Measurements from ENCODE around the gene TREH.
A peak's percentile ranks its signal among the peaks of the same experiment; 100 is the strongest.

DNA sequence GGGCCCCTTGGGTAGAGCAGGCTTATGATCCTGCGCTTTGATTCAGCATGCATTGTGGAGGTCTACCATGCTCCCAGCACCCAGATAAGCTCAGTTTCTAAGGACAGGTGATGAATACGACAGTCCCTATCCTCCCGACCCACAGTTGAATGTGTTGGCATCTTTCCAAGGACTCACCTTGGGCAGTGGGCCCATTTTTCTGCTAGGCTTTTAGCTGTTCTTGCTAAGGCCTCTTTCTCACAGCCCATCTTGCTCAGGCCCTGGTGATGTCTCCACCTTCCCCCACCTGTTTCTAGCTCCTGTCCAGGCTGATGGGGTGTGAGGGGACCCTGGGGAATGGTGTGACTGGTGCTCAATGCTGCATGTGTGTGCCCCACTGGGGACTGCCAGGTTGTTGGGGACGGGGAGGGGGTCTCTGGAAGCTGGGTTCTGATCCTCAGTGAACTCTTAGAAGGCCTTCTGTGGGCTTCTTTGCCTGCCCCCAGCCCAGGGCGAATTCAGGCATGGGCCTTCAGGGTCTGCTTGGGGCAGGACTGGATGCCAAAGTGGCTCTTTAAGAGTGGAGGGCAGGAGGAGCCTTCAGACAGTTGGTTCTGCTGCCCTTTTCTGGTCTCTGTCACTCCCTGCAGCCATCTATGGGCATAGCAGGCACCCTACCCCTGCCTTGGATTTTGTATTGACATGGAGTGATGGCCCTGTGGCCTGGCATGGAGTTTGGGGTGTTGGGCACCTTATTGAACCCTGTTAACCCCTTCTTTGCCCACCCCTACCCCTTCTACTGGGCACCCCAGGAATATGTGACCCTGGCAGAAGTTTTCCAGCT is 38.9 kb downstream of the TREH start:
- TF ChIP-seq, protein P1, sequence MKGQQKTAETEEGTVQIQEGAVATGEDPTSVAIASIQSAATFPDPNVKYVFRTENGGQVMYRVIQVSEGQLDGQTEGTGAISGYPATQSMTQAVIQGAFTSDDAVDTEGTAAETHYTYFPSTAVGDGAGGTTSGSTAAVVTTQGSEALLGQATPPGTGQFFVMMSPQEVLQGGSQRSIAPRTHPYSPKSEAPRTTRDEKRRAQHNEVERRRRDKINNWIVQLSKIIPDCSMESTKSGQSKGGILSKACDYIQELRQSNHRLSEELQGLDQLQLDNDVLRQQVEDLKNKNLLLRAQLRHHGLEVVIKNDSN (IDR thresholded peaks at IDR 0.05; ENCODE audit: borderline replicate concordance, low read depth), result no peak
- TF ChIP-seq, protein P2, sequence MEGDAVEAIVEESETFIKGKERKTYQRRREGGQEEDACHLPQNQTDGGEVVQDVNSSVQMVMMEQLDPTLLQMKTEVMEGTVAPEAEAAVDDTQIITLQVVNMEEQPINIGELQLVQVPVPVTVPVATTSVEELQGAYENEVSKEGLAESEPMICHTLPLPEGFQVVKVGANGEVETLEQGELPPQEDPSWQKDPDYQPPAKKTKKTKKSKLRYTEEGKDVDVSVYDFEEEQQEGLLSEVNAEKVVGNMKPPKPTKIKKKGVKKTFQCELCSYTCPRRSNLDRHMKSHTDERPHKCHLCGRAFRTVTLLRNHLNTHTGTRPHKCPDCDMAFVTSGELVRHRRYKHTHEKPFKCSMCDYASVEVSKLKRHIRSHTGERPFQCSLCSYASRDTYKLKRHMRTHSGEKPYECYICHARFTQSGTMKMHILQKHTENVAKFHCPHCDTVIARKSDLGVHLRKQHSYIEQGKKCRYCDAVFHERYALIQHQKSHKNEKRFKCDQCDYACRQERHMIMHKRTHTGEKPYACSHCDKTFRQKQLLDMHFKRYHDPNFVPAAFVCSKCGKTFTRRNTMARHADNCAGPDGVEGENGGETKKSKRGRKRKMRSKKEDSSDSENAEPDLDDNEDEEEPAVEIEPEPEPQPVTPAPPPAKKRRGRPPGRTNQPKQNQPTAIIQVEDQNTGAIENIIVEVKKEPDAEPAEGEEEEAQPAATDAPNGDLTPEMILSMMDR (IDR thresholded peaks at IDR 0.05), result peak; percentile 21; the same call in 1 of the 2 replicates
- no peak for TF ChIP-seq JUND (IDR thresholded peaks at IDR 0.05)
- no peak for TF ChIP-seq GATA2 (CRISPR knock-in tag; IDR thresholded peaks at IDR 0.05)
- no peak for TF ChIP-seq POLR2AphosphoS5 (IDR thresholded peaks at IDR 0.05; ENCODE audit: low read depth, low read length)
- TF ChIP-seq, protein P3, sequence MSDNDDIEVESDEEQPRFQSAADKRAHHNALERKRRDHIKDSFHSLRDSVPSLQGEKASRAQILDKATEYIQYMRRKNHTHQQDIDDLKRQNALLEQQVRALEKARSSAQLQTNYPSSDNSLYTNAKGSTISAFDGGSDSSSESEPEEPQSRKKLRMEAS (IDR thresholded peaks at IDR 0.05; ENCODE audit: low read depth), result no peak
- no peak for TF ChIP-seq MXI1 (IDR thresholded peaks at IDR 0.05; ENCODE audit: low read depth, low read length)
- TF ChIP-seq ELF1 (IDR thresholded peaks at IDR 0.05), result no peak
- no peak for TF ChIP-seq EZH2phosphoT487 (IDR thresholded peaks at IDR 0.05; ENCODE audit: borderline replicate concordance, low read depth)
- TF ChIP-seq RAD21 (IDR thresholded peaks at IDR 0.05; ENCODE audit: low read length), result peak; percentile 69
- no peak for TF ChIP-seq YY1 (IDR thresholded peaks at IDR 0.05; ENCODE audit: low read depth)
- TF ChIP-seq EP300 (IDR thresholded peaks at IDR 0.05; ENCODE audit: borderline replicate concordance in 1 of 2, low read depth in 1 of 2, low read length in 1 of 2), result no peak

Measured in SK-N-SH (cell line).